PC-9 (cell line): ENCODE results near the gene MAP4K5.

ENCODE experiments used
- EZH2 ChIP-seq: fragments of 200-600 bp; sonication (generic); IDR thresholded peaks from 2 replicates; pipeline ENCODE4 v1.8.0; 2017; ENCODE audit warnings: antibody characterized with exemption, low read depth
- TF ChIP-seq, protein P1 (sequence below): fragments of 200-600 bp; sonication (generic); conservative IDR thresholded peaks from 2 replicates; pipeline ENCODE4 v1.6.1; 2017; ENCODE audit warnings: mixed run types, antibody characterized with exemption, mild to moderate bottlenecking, moderate library complexity

DNA sequence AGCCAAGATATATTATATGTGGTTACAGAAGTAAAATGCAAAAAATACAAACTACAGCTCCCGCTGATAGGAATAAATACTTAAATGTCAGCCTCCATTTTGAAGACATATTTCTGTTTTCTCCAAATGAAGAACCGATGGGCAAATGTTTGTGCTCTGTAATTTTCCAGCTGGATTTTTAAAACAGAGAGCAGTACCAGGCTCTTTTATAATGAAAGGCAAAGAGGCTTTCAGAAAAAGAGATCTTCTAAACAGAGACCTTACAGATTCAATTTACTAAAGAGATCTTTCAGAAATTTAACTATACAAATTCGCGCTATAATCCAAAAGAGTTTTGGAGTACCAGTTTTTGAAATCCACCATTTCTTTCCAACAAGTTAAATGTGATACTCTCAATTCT lies 19.9 kb downstream of the MAP4K5 start:
- TF ChIP-seq, protein P1, sequence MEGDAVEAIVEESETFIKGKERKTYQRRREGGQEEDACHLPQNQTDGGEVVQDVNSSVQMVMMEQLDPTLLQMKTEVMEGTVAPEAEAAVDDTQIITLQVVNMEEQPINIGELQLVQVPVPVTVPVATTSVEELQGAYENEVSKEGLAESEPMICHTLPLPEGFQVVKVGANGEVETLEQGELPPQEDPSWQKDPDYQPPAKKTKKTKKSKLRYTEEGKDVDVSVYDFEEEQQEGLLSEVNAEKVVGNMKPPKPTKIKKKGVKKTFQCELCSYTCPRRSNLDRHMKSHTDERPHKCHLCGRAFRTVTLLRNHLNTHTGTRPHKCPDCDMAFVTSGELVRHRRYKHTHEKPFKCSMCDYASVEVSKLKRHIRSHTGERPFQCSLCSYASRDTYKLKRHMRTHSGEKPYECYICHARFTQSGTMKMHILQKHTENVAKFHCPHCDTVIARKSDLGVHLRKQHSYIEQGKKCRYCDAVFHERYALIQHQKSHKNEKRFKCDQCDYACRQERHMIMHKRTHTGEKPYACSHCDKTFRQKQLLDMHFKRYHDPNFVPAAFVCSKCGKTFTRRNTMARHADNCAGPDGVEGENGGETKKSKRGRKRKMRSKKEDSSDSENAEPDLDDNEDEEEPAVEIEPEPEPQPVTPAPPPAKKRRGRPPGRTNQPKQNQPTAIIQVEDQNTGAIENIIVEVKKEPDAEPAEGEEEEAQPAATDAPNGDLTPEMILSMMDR = no peak
- TF ChIP-seq EZH2 = no peak
